Upper lobe of right lung (tissue), 1 donor: ENCODE measurements around the gene ZNF791. TPM values are rescaled to one million over a fixed set of nuclear protein-coding genes. Genes with fewer than 3 reads are reported as not detected.
"Not testable (repeated sequence)": the region's sequence is repeated elsewhere in the genome, so short reads cannot be mapped to it uniquely, and the experiment has no call there.

Source experiments
- ATAC-seq: fragments of 200-7000 bp; cut with Tn5 transposase; one replicate; pipeline ENCODE4 v1.9.1; 2020; ENCODE audit warnings: mild to moderate bottlenecking, moderate library complexity
- DNase-seq: peaks from one replicate; pipeline ENCODE4 v3.0.0-alpha.2; 2020
- H3K27ac ChIP-seq: fragments of 200-600 bp; one replicate; pipeline ENCODE4 v1.8.0; 2022
- H3K27me3 ChIP-seq: fragments of 200-600 bp; one replicate; pipeline ENCODE4 v1.8.0; 2022; ENCODE audit warnings: mild to moderate bottlenecking
- H3K36me3 ChIP-seq: fragments of 200-600 bp; one replicate; pipeline ENCODE4 v1.8.0; 2022
- H3K4me1 ChIP-seq: fragments of 200-600 bp; one replicate; pipeline ENCODE4 v1.8.0; 2022
- H3K4me3 ChIP-seq: fragments of 200-600 bp; one replicate; pipeline ENCODE4 v1.8.0; 2022; ENCODE audit warnings: mild to moderate bottlenecking
- H3K9me3 ChIP-seq: fragments of 200-600 bp; one replicate; pipeline ENCODE4 v1.8.0; 2022
- intact Hi-C: fragments of 100-400 bp; cut with DNase I; formaldehyde crosslinking; loops from one replicate; pipeline ENCODE4 v1.11.0; 2022
- total RNA-seq: library from RNA; stranded (reverse); fragmentation: NEBNext Ultra II Directional; extraction: Animal tissue kit (Norgen Biotek cat#: 25700); gene quantifications from one replicate; pipeline ENCODE4 v1.2.1, GENCODE V29; 2021
- TF ChIP-seq, protein P1 (sequence below): fragments of 200-600 bp; IDR thresholded peaks from one replicate; pipeline ENCODE4 v1.8.0; 2022; ENCODE audit warnings: antibody characterized with exemption
- donor health status: DM: no; HTN: yes; CAD: no; lungs with severe emphysema.

ZNF791 gene
- total RNA-seq, 1 donor from 2014 or later = 29.7 TPM

DNA sequence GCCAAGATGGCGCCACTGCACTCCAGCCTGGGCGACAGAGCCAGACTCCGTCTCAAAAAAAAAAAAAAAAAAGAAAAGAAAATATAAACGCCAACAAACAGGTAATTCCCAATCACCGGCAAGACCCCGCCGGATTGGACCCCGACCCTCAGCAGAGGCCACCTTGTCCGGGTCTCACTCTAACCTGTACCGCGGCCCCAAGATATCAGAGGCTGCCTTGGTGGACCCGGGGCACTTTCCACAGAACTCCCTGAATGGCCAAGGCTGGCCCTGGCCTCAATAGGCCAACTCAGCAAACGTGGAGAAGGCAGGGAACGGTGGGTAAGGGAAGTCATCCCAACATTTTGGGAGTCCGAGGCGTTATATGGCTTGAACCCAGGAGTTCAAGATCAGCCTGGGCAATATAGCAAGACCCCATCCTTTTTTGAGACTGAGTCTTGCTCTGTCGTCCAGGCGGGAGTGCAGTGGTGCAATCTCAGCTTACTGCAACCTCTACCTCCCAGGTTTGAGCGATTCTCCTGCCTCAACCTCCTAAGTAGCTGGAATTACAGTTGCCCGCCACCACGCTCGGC, 28.0 kb downstream of the ZNF791 start:
- H3K27ac ChIP-seq = no peak overlapping the region
- H3K4me1 ChIP-seq = peaks cover 4% of the 10 kb centered on the region
- H3K9me3 ChIP-seq = no peaks in the 10 kb centered on the region
- intact Hi-C loops = no loop called here
- no peak for DNase-seq
- no peaks in the 10 kb centered on the region for H3K27me3 ChIP-seq
- TF ChIP-seq, protein P1, sequence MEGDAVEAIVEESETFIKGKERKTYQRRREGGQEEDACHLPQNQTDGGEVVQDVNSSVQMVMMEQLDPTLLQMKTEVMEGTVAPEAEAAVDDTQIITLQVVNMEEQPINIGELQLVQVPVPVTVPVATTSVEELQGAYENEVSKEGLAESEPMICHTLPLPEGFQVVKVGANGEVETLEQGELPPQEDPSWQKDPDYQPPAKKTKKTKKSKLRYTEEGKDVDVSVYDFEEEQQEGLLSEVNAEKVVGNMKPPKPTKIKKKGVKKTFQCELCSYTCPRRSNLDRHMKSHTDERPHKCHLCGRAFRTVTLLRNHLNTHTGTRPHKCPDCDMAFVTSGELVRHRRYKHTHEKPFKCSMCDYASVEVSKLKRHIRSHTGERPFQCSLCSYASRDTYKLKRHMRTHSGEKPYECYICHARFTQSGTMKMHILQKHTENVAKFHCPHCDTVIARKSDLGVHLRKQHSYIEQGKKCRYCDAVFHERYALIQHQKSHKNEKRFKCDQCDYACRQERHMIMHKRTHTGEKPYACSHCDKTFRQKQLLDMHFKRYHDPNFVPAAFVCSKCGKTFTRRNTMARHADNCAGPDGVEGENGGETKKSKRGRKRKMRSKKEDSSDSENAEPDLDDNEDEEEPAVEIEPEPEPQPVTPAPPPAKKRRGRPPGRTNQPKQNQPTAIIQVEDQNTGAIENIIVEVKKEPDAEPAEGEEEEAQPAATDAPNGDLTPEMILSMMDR = no peak
- no peaks in the 10 kb centered on the region for H3K36me3 ChIP-seq
- no peak for ATAC-seq
- no peak overlapping the region for H3K4me3 ChIP-seq

DNA sequence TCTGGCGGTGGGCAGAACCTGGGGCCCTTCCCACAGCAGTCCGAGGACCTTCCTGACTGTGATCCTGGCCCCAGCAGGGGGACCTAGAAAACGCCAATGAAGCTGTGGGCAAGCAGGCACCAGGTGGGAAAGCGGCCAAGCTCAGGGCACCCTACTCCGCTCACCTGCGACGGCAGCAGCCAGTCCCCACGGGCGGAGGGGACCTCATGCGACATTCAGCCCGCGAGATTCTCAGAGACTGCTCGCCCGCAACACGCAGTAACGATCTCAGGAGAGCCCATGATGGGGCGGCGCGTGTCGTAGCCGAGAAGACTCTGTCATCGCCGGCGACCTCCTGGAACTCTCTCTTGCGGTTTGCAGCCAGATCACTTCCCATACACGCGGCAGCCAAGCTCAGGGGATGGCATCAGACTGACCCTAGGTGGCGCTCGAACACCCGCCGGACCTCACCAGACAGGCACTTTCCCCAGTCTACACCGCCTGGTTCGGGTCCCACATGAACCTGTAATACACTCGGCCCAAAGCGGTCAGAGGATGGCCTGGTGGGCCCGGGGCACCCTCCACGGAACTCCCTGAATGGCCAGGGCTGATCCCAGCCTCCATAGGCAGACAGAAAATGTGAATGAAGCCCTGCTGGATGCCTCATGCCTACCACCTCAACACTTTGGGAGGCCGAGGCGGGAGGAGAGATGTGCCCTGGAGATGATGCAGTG, 29.3 kb downstream of the ZNF791 start:
- H3K27ac ChIP-seq = no peak overlapping the region
- intact Hi-C loops = no loop called here
- H3K4me3 ChIP-seq = peak overlapping the region; percentile 9
- H3K9me3 ChIP-seq = no peaks in the 10 kb centered on the region
- peak; percentile 90 for DNase-seq
- peaks cover 4% of the 10 kb centered on the region for H3K4me1 ChIP-seq
- ATAC-seq = peak; percentile 98
- no peaks in the 10 kb centered on the region for H3K27me3 ChIP-seq
- H3K36me3 ChIP-seq = no peaks in the 10 kb centered on the region
- TF ChIP-seq, protein P1 = peak; percentile 87

DNA sequence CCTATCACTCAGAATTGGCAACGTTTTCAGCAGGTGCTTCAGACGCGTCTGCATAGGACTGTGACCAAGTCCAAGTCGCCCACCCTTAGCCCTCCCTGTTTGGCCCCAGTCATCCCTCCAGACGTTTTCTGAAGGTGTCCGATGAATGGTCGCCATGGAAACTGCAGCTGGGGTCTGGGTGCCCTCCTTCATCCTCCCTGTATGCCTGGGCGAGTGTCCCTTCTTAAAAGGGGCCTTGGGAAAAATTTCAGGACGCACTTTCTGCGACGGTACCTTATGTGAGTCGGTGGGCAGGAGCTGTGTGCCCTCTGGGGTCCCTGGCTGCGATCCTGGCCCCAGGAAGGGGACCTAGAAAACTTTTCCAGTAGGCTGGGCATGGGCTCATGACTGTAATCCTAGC, 30.7 kb downstream of the ZNF791 start:
- Histone ChIP-seq H3K4me1 (peaks cover 4% of the 10 kb centered on the region), H3K27me3 (no peaks in the 10 kb centered on the region), H3K4me3 (no peak overlapping the region), H3K9me3 (no peaks in the 10 kb centered on the region), H3K36me3 (no peaks in the 10 kb centered on the region), H3K27ac (no peak overlapping the region)
- no peak for ATAC-seq
- intact Hi-C loops = no loop called here
- DNase-seq = no peak
- TF ChIP-seq, protein P1 = no peak

DNA sequence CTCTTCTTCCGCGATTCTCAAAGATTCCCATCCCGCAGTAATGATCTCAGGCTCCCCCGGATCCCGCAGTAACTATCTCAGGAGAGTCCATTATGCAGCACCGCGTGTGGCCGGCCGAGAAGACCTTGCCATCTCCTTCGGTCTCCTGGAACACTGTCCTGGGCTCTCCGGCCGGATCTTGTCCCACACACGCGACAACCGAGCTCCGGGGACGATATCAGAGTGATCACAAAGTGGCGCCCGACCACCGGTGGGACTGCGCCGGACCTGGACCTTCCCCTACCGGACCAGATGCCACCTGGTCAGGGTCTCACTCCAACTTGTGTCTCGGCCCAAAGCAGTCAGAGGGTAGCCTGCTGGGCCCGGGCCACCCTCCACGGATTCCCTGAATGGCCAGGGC, 31.8 kb downstream of the ZNF791 start:
- Histone ChIP-seq H3K4me3 (no peak overlapping the region), H3K9me3 (no peaks in the 10 kb centered on the region), H3K4me1 (peaks cover 4% of the 10 kb centered on the region), H3K27me3 (no peaks in the 10 kb centered on the region), H3K27ac (no peak overlapping the region), H3K36me3 (no peaks in the 10 kb centered on the region)
- intact Hi-C loops = no loop called here
- DNase-seq (no peak), ATAC-seq (no peak)
- TF ChIP-seq, protein P1 = no peak

DNA sequence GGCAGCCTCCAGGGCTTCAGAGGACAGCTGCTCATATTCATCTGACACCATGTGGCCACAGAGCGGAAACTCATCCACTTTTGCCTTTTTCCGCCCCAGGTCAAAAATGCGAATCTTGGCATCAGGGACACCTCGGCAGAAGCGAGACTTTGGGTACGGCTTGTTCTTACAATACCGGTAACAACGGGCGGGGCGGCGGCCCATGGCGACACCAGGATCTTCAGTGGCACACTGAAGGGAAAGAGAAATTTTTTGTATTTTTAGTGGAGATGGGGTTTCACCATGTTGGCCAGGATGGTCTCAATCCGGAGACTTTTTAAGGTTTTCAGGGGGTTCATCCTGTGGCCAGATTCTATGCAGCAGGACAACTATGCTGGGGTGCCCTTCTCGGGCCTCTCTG, 33.0 kb downstream of the ZNF791 start:
- H3K4me3 ChIP-seq, H3K9me3 ChIP-seq, DNase-seq, H3K36me3 ChIP-seq, H3K27me3 ChIP-seq, ATAC-seq, intact Hi-C loops, H3K27ac ChIP-seq: not testable (repeated sequence)
- H3K4me1 ChIP-seq = peaks cover 11% of the 10 kb centered on the region

DNA sequence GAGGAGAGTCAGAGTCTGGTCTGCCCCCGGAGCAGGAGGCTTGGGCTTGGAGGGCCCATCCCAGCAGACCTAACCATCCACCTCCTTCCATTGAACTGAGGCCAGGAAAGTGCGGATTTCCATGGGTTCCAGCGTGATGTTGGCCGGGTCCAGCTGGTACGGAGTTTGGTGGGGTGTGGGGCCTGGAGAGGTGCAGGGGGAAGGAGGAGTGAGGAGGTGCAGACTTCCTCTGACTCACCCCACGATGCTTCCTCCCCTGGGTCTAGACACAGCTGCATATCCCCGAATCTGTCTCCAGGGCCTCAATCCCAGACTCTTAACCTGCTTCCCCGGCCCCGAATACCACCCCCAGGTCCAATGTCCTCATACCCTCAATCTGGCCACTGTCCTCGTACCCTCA, 35.8 kb downstream of the ZNF791 start:
- DNase-seq = no peak

More for the DNA sequence above, 35.8 kb downstream of the ZNF791 start:
- intact Hi-C loops = no loop called here
- no peak overlapping the region for H3K4me3 ChIP-seq
- no peaks in the 10 kb centered on the region for H3K9me3 ChIP-seq
- H3K36me3 ChIP-seq = peaks cover 5% of the 10 kb centered on the region
- peaks cover 6% of the 10 kb centered on the region for H3K4me1 ChIP-seq
- no peak overlapping the region for H3K27ac ChIP-seq
- TF ChIP-seq, protein P1 = no peak
- no peaks in the 10 kb centered on the region for H3K27me3 ChIP-seq
- no peak for ATAC-seq
